ENCODE data around the gene CLEC4D. TPM values are rescaled to one million over a fixed set of nuclear protein-coding genes. Genes with fewer than 3 reads are reported as not detected.

The CLEC4D gene
- total and polyA plus RNA-seq, 2 experiments from 2014 or later, result 0.24 to 0.90 TPM

GRCh38 chr12:8465301-8465996 is 47.9 kb upstream of the CLEC4D start:
- no peaks in the 10 kb centered on the region for H3K9me2 ChIP-seq (ENCODE audit: insufficient read depth)
- no peaks in the 10 kb centered on the region for H3K27me3 ChIP-seq (ENCODE audit: insufficient read depth)
- H3K36me3 ChIP-seq (ENCODE audit: insufficient read depth), result no peaks in the 10 kb centered on the region
- no peak overlapping the region for H3K4me2 ChIP-seq
- no peak overlapping the region for H3K27ac ChIP-seq (ENCODE audit: low read depth)
- no peak overlapping the region for H2AFZ ChIP-seq
- Mint-ChIP-seq H3K9me3 (peaks cover 16% of the 10 kb centered on the region), H3K4me3 (no peak overlapping the region), H3K36me3 (ENCODE audit: low read depth) (peaks cover 8% of the 10 kb centered on the region; the same call in 2 of the 3 replicates), H3K27me3 (ENCODE audit: insufficient read depth, low read depth, poor library complexity) (no peaks in the 10 kb centered on the region), H3K27ac (no peak overlapping the region), H3K4me1 (peaks cover 11% of the 10 kb centered on the region)
- H3K79me2 ChIP-seq (replicated peaks; ENCODE audit: insufficient read depth), result no peaks in the 10 kb centered on the region
- peaks cover 18% of the 10 kb centered on the region for H3K4me1 ChIP-seq (ENCODE audit: insufficient read depth)
- H4K20me1 ChIP-seq (replicated peaks; ENCODE audit: insufficient read depth), result no peaks in the 10 kb centered on the region
- no peaks in the 10 kb centered on the region for H3F3A ChIP-seq (replicated peaks; ENCODE audit: low read depth)
- no peak overlapping the region for H3K4me3 ChIP-seq
- no peak for ATAC-seq
- DNase-seq (ENCODE audit: low spot score), result no peak
- TF ChIP-seq REST (IDR thresholded peaks at IDR 0.05; ENCODE audit: unreplicated experiment) (no peak), POLR2AphosphoS5 (IDR thresholded peaks at IDR 0.05; ENCODE audit: low read depth) (no peak), EZH2 (IDR thresholded peaks at IDR 0.05; ENCODE audit: low read depth, unreplicated experiment) (no peak), CTCF (conservative IDR thresholded peaks at IDR 0.05; ENCODE audit: low read depth in 2 of 2) (no peak)

GRCh38 chr12:8466241-8466640 is 47.1 kb upstream of the CLEC4D start:
- no peaks in the 10 kb centered on the region for H3K27me3 ChIP-seq (ENCODE audit: insufficient read depth)
- TF ChIP-seq POLR2AphosphoS5 (IDR thresholded peaks at IDR 0.05; ENCODE audit: low read depth), result no peak
- no peak for TF ChIP-seq EZH2phosphoT487 (IDR thresholded peaks at IDR 0.05; ENCODE audit: unreplicated experiment)
- no peak for TF ChIP-seq JUNB (IDR thresholded peaks at IDR 0.05; ENCODE audit: unreplicated experiment)
- TF ChIP-seq EZH2 (IDR thresholded peaks at IDR 0.05; ENCODE audit: low read depth, unreplicated experiment), result no peak
- TF ChIP-seq, protein P1, sequence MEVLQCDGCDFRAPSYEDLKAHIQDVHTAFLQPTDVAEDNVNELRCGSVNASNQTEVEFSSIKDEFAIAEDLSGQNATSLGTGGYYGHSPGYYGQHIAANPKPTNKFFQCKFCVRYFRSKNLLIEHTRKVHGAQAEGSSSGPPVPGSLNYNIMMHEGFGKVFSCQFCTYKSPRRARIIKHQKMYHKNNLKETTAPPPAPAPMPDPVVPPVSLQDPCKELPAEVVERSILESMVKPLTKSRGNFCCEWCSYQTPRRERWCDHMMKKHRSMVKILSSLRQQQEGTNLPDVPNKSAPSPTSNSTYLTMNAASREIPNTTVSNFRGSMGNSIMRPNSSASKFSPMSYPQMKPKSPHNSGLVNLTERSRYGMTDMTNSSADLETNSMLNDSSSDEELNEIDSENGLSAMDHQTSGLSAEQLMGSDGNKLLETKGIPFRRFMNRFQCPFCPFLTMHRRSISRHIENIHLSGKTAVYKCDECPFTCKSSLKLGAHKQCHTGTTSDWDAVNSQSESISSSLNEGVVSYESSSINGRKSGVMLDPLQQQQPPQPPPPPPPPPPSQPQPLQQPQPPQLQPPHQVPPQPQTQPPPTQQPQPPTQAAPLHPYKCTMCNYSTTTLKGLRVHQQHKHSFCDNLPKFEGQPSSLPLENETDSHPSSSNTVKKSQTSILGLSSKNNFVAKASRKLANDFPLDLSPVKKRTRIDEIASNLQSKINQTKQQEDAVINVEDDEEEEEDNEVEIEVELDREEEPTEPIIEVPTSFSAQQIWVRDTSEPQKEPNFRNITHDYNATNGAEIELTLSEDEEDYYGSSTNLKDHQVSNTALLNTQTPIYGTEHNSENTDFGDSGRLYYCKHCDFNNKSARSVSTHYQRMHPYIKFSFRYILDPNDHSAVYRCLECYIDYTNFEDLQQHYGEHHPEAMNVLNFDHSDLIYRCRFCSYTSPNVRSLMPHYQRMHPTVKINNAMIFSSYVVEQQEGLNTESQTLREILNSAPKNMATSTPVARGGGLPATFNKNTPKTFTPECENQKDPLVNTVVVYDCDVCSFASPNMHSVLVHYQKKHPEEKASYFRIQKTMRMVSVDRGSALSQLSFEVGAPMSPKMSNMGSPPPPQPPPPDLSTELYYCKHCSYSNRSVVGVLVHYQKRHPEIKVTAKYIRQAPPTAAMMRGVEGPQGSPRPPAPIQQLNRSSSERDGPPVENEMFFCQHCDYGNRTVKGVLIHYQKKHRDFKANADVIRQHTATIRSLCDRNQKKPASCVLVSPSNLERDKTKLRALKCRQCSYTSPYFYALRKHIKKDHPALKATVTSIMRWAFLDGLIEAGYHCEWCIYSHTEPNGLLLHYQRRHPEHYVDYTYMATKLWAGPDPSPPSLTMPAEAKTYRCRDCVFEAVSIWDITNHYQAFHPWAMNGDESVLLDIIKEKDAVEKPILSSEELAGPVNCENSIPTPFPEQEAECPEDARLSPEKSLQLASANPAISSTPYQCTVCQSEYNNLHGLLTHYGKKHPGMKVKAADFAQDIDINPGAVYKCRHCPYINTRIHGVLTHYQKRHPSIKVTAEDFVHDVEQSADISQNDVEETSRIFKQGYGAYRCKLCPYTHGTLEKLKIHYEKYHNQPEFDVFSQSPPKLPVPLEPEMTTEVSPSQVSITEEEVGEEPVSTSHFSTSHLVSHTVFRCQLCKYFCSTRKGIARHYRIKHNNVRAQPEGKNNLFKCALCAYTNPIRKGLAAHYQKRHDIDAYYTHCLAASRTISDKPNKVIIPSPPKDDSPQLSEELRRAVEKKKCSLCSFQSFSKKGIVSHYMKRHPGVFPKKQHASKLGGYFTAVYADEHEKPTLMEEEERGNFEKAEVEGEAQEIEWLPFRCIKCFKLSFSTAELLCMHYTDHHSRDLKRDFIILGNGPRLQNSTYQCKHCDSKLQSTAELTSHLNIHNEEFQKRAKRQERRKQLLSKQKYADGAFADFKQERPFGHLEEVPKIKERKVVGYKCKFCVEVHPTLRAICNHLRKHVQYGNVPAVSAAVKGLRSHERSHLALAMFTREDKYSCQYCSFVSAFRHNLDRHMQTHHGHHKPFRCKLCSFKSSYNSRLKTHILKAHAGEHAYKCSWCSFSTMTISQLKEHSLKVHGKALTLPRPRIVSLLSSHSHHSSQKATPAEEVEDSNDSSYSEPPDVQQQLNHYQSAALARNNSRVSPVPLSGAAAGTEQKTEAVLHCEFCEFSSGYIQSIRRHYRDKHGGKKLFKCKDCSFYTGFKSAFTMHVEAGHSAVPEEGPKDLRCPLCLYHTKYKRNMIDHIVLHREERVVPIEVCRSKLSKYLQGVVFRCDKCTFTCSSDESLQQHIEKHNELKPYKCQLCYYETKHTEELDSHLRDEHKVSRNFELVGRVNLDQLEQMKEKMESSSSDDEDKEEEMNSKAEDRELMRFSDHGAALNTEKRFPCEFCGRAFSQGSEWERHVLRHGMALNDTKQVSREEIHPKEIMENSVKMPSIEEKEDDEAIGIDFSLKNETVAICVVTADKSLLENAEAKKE (CRISPR knock-in tag; IDR thresholded peaks at IDR 0.05), result no peak
- no peak for TF ChIP-seq ZNF114 (CRISPR knock-in tag; IDR thresholded peaks at IDR 0.05)
- TF ChIP-seq CREB1 (CRISPR knock-in tag; IDR thresholded peaks at IDR 0.05; ENCODE audit: low read depth), result no peak

More at GRCh38 chr12:8466241-8466640, 47.1 kb upstream of the CLEC4D start:
- H3K79me2 ChIP-seq (replicated peaks; ENCODE audit: insufficient read depth), result no peaks in the 10 kb centered on the region
- DNase-seq (ENCODE audit: low spot score) (no peak), ATAC-seq (no peak)
- no peaks in the 10 kb centered on the region for H4K20me1 ChIP-seq (replicated peaks; ENCODE audit: insufficient read depth)
- H3K9me2 ChIP-seq (ENCODE audit: insufficient read depth), result no peaks in the 10 kb centered on the region
- Mint-ChIP-seq H3K4me1 (peaks cover 11% of the 10 kb centered on the region), H3K9me3 (peaks cover 16% of the 10 kb centered on the region), H3K27me3 (ENCODE audit: insufficient read depth, low read depth, poor library complexity) (no peaks in the 10 kb centered on the region), H3K36me3 (ENCODE audit: low read depth) (peaks cover 4% of the 10 kb centered on the region; the same call in 2 of the 3 replicates), H3K27ac (no peak overlapping the region), H3K4me3 (no peak overlapping the region)
- H3K27ac ChIP-seq (ENCODE audit: low read depth), result no peak overlapping the region
- H3K4me1 ChIP-seq (ENCODE audit: insufficient read depth), result peaks cover 15% of the 10 kb centered on the region
- no peak overlapping the region for H3K4me3 ChIP-seq
- H3K4me2 ChIP-seq, result no peak overlapping the region
- no peaks in the 10 kb centered on the region for H3K36me3 ChIP-seq (ENCODE audit: insufficient read depth)
- no peaks in the 10 kb centered on the region for H3F3A ChIP-seq (replicated peaks; ENCODE audit: low read depth)
- H2AFZ ChIP-seq, result no peak overlapping the region

Measured in GM23338 (cell line).